Neuron (in vitro differentiated cells): ENCODE results near the gene JKAMP.

Source experiments
- H2AFZ ChIP-seq: one replicate; pipeline ENCODE4 v1.6.1; 2013; ENCODE audit warnings: low read depth, mild to moderate bottlenecking, inconsistent platforms, low read length, moderate library complexity
- H3K27me3 ChIP-seq: one replicate; pipeline ENCODE4 v1.6.1; 2013; ENCODE audit warnings: low read length; ENCODE audit not compliant: insufficient read depth
- H3K36me3 ChIP-seq: one replicate; pipeline ENCODE4 v1.6.1; 2013; ENCODE audit warnings: low read length; ENCODE audit not compliant: insufficient read depth
- H3K4me1 ChIP-seq: one replicate; pipeline ENCODE4 v1.6.1; 2013; ENCODE audit warnings: low read length; ENCODE audit not compliant: insufficient read depth
- H3K4me3 ChIP-seq: 2 replicates; pipeline ENCODE4 v1.5.1; 2013; ENCODE audit warnings: mild to moderate bottlenecking, low read length, moderate library complexity
- H3K9me3 ChIP-seq: one replicate; pipeline ENCODE4 v1.6.1; 2013; ENCODE audit warnings: low read length

The JKAMP gene

GRCh38 chr14:59463787-59464485 is 20.4 kb upstream of the JKAMP start:
- Histone ChIP-seq H2AFZ (no peak overlapping the region), H3K4me1 (no peaks in the 10 kb centered on the region), H3K4me3 (no peak overlapping the region), H3K9me3 (peaks cover 6% of the 10 kb centered on the region), H3K27me3 (no peaks in the 10 kb centered on the region), H3K36me3 (peaks cover 27% of the 10 kb centered on the region)

- Histone ChIP-seq H3K4me3 (no peak overlapping the region), H3K4me1 (no peaks in the 10 kb centered on the region), H3K27me3 (no peaks in the 10 kb centered on the region), H3K9me3 (peaks cover 6% of the 10 kb centered on the region), H3K36me3 (peaks cover 27% of the 10 kb centered on the region), H2AFZ (no peak overlapping the region)
These were observed 19.6 kb upstream of the JKAMP start for GRCh38 chr14:59464486-59465315.

- H3K4me1 ChIP-seq = no peaks in the 10 kb centered on the region
- no peaks in the 10 kb centered on the region for H3K27me3 ChIP-seq
- peaks cover 30% of the 10 kb centered on the region for H3K36me3 ChIP-seq
- H3K4me3 ChIP-seq = no peak within 1 kb of the TSS
- no peak within 1 kb of the TSS for H2AFZ ChIP-seq
- peaks cover 6% of the 10 kb centered on the region for H3K9me3 ChIP-seq
These were observed 18.8 kb upstream of the JKAMP start, which contains the start of gene GPR135 for GRCh38 chr14:59465316-59466135. TSS of gene GPR135 (minus strand) at chr14:59465380. CDS start at chr14:59465226, 154 bp downstream.

GRCh38 chr14:59474172-59474571 is 10.1 kb upstream of the JKAMP start:
- Histone ChIP-seq H3K36me3 (peaks cover 60% of the 10 kb centered on the region), H3K4me1 (no peaks in the 10 kb centered on the region), H3K27me3 (no peaks in the 10 kb centered on the region), H3K4me3 (no peak overlapping the region), H3K9me3 (no peaks in the 10 kb centered on the region), H2AFZ (no peak overlapping the region)

- H2AFZ ChIP-seq = no peak overlapping the region
- peaks cover 57% of the 10 kb centered on the region for H3K36me3 ChIP-seq
- H3K9me3 ChIP-seq = no peaks in the 10 kb centered on the region
- H3K27me3 ChIP-seq = no peaks in the 10 kb centered on the region
- H3K4me1 ChIP-seq = no peaks in the 10 kb centered on the region
- no peak overlapping the region for H3K4me3 ChIP-seq
These were observed 8.6 kb upstream of the JKAMP start for GRCh38 chr14:59475709-59476108.

GRCh38 chr14:59478540-59478939 is 5.8 kb upstream of the JKAMP start:
- Histone ChIP-seq H2AFZ (no peak overlapping the region), H3K36me3 (peaks cover 38% of the 10 kb centered on the region), H3K4me3 (no peak overlapping the region), H3K27me3 (no peaks in the 10 kb centered on the region), H3K9me3 (no peaks in the 10 kb centered on the region), H3K4me1 (peaks cover 12% of the 10 kb centered on the region)

- peaks cover 25% of the 10 kb centered on the region for H3K36me3 ChIP-seq
- no peak overlapping the region for H2AFZ ChIP-seq
- H3K4me1 ChIP-seq = peaks cover 12% of the 10 kb centered on the region
- H3K9me3 ChIP-seq = no peaks in the 10 kb centered on the region
- no peaks in the 10 kb centered on the region for H3K27me3 ChIP-seq
- H3K4me3 ChIP-seq = no peak overlapping the region
These were observed 4.2 kb upstream of the JKAMP start for GRCh38 chr14:59480166-59480565.

- H3K4me1 ChIP-seq = peaks cover 15% of the 10 kb centered on the region
- no peak overlapping the region for H3K4me3 ChIP-seq
- no peaks in the 10 kb centered on the region for H3K27me3 ChIP-seq
- no peak overlapping the region for H2AFZ ChIP-seq
- no peaks in the 10 kb centered on the region for H3K9me3 ChIP-seq
- peaks cover 13% of the 10 kb centered on the region for H3K36me3 ChIP-seq
These were observed 2.9 kb upstream of the JKAMP start for GRCh38 chr14:59481407-59481806.

- Histone ChIP-seq H3K9me3 (no peaks in the 10 kb centered on the region), H2AFZ (no peak overlapping the region), H3K36me3 (peaks cover 10% of the 10 kb centered on the region), H3K4me1 (peaks cover 15% of the 10 kb centered on the region), H3K4me3 (no peak overlapping the region), H3K27me3 (no peaks in the 10 kb centered on the region)
These were observed 2.3 kb upstream of the JKAMP start for GRCh38 chr14:59481871-59482540.

GRCh38 chr14:59482541-59483331 is 1.6 kb upstream of the JKAMP start:
- H3K4me1 ChIP-seq = peaks cover 15% of the 10 kb centered on the region
- no peaks in the 10 kb centered on the region for H3K27me3 ChIP-seq

GRCh38 chr14:59483363-59483762 is 954 bp upstream of the JKAMP start:
- Histone ChIP-seq H3K27me3 (no peaks in the 10 kb centered on the region), H2AFZ (peak overlapping the region; percentile 65), H3K36me3 (peaks cover 17% of the 10 kb centered on the region), H3K4me3 (peak overlapping the region; percentile 84), H3K4me1 (peaks cover 15% of the 10 kb centered on the region), H3K9me3 (no peaks in the 10 kb centered on the region)

More at GRCh38 chr14:59482541-59483331, 1.6 kb upstream of the JKAMP start:
- H2AFZ ChIP-seq = no peak overlapping the region
- no peaks in the 10 kb centered on the region for H3K9me3 ChIP-seq
- peak overlapping the region; percentile 84 for H3K4me3 ChIP-seq
- H3K36me3 ChIP-seq = peaks cover 15% of the 10 kb centered on the region

GRCh38 chr14:59484639-59485175 is 390 bp downstream of the JKAMP start:
- Histone ChIP-seq H3K4me3 (peak overlapping the region; percentile 84), H3K27me3 (no peaks in the 10 kb centered on the region), H3K4me1 (peaks cover 15% of the 10 kb centered on the region), H3K36me3 (peaks cover 23% of the 10 kb centered on the region), H3K9me3 (no peaks in the 10 kb centered on the region), H2AFZ (peak overlapping the region; percentile 65)
